MG63 (cell line): ENCODE results near the gene RAVER1. TPM values are rescaled to one million over a fixed set of nuclear protein-coding genes. Genes with fewer than 3 reads are reported as not detected.
"Not testable (repeated sequence)": the region's sequence is repeated elsewhere in the genome, so short reads cannot be mapped to it uniquely, and the experiment has no call there.

ENCODE experiments used
- DNase-seq: peaks from one replicate; pipeline ENCODE4 v3.0.0-alpha.2; 2020
- H3K27me3 ChIP-seq: fragments of 250-450 bp; sonication (Bioruptor Pico); 2 replicates; pipeline ENCODE4 v1.5.1; 2020; ENCODE audit warnings: mild to moderate bottlenecking, moderate library complexity
- H3K36me3 ChIP-seq: fragments of 250-450 bp; sonication (Bioruptor Pico); 2 replicates; pipeline ENCODE4 v1.5.1; 2020; ENCODE audit warnings: mild to moderate bottlenecking, moderate library complexity
- H3K4me3 ChIP-seq: fragments of 250-450 bp; sonication (Bioruptor Pico); 2 replicates; pipeline ENCODE4 v1.5.1; 2020; ENCODE audit warnings: mild to moderate bottlenecking, moderate library complexity
- H3K9me3 ChIP-seq: fragments of 250-450 bp; sonication (Bioruptor Pico); 2 replicates; pipeline ENCODE4 v1.5.1; 2020; ENCODE audit warnings: mild to moderate bottlenecking, moderate library complexity
- total RNA-seq: library from RNA; depleted of rRNA; stranded (reverse); fragments of >200 nt; shearing (Covaris generic); gene quantifications from 2 replicates; pipeline ENCODE4 v1.2.3, GENCODE V29; 2014; ENCODE audit warnings: low replicate concordance

Gene RAVER1
- total RNA-seq, 1 experiment from 2014 or later: 21.0 TPM

- peaks cover 81% of the 10 kb centered on the region for H3K36me3 ChIP-seq
- H3K9me3 ChIP-seq: no peaks in the 10 kb centered on the region
- DNase-seq: peak; percentile 46
- H3K4me3 ChIP-seq: no peak overlapping the region
- no peaks in the 10 kb centered on the region for H3K27me3 ChIP-seq
Observed at GRCh38 chr19:10353793-10354391, 20.6 kb upstream of the RAVER1 start.

- H3K9me3 ChIP-seq: no peaks in the 10 kb centered on the region
- H3K27me3 ChIP-seq: no peaks in the 10 kb centered on the region
- peaks cover 78% of the 10 kb centered on the region for H3K36me3 ChIP-seq
- no peak overlapping the region for H3K4me3 ChIP-seq
- no peak for DNase-seq
Observed at GRCh38 chr19:10352764-10353671, 19.7 kb upstream of the RAVER1 start.

- no peaks in the 10 kb centered on the region for H3K9me3 ChIP-seq
- peaks cover 23% of the 10 kb centered on the region for H3K36me3 ChIP-seq
- no peak overlapping the region for H3K4me3 ChIP-seq
- no peaks in the 10 kb centered on the region for H3K27me3 ChIP-seq
- DNase-seq: no peak
Observed at GRCh38 chr19:10346509-10346908, 13.2 kb upstream of the RAVER1 start.

GRCh38 chr19:10344780-10345179 is 11.5 kb upstream of the RAVER1 start:
- Histone ChIP-seq H3K36me3 (peaks cover 6% of the 10 kb centered on the region; the same call in 1 of the 2 replicates), H3K27me3 (no peaks in the 10 kb centered on the region), H3K4me3 (no peak overlapping the region), H3K9me3 (no peaks in the 10 kb centered on the region)
- peak; percentile 58 for DNase-seq

- Histone ChIP-seq H3K4me3 (no peak overlapping the region), H3K27me3 (no peaks in the 10 kb centered on the region), H3K9me3 (no peaks in the 10 kb centered on the region), H3K36me3 (no peaks in the 10 kb centered on the region)
- DNase-seq: no peak
Observed at GRCh38 chr19:10343495-10343894, 10.2 kb upstream of the RAVER1 start.

- DNase-seq: no peak
- Histone ChIP-seq H3K9me3 (0 out of 2 replicates have a peak, but pooled peaks cover 2% of the 10 kb centered on the region), H3K4me3 (no peak overlapping the region), H3K36me3 (no peaks in the 10 kb centered on the region), H3K27me3 (no peaks in the 10 kb centered on the region)
Observed at GRCh38 chr19:10339977-10340376, 6.6 kb upstream of the RAVER1 start.

GRCh38 chr19:10339380-10339960 is 6.1 kb upstream of the RAVER1 start, which contains the start of gene ICAM3:
ICAM3 (minus strand) TSS chr19:10339624; CDS start chr19:10339614, 10 bp downstream.
- no peaks in the 10 kb centered on the region for H3K27me3 ChIP-seq
- no peak for DNase-seq
- 0 out of 2 replicates have a peak, but pooled peaks cover 2% of the 10 kb centered on the region for H3K9me3 ChIP-seq
- H3K4me3 ChIP-seq: no peak within 1 kb of the TSS
- no peaks in the 10 kb centered on the region for H3K36me3 ChIP-seq

GRCh38 chr19:10338940-10339339 is 5.6 kb upstream of the RAVER1 start:
- Histone ChIP-seq H3K27me3 (no peaks in the 10 kb centered on the region), H3K9me3 (0 out of 2 replicates have a peak, but pooled peaks cover 2% of the 10 kb centered on the region), H3K36me3 (no peaks in the 10 kb centered on the region), H3K4me3 (no peak overlapping the region)
- DNase-seq: no peak

GRCh38 chr19:10336725-10337124 is 3.4 kb upstream of the RAVER1 start:
- H3K27me3 ChIP-seq, DNase-seq, H3K9me3 ChIP-seq, H3K4me3 ChIP-seq: not testable (repeated sequence)
- peaks cover 10% of the 10 kb centered on the region for H3K36me3 ChIP-seq

- H3K9me3 ChIP-seq: 0 out of 2 replicates have a peak, but pooled peaks cover 2% of the 10 kb centered on the region
- peak overlapping the region; percentile 80 for H3K4me3 ChIP-seq
- DNase-seq: no peak
- peaks cover 17% of the 10 kb centered on the region for H3K36me3 ChIP-seq
- no peaks in the 10 kb centered on the region for H3K27me3 ChIP-seq
Observed at GRCh38 chr19:10335352-10335985, 2.1 kb upstream of the RAVER1 start.

- Histone ChIP-seq H3K36me3 (peaks cover 24% of the 10 kb centered on the region), H3K27me3 (no peaks in the 10 kb centered on the region), H3K4me3 (peak overlapping the region; percentile 80), H3K9me3 (0 out of 2 replicates have a peak, but pooled peaks cover 2% of the 10 kb centered on the region)
- peak; percentile 99 for DNase-seq
Observed at GRCh38 chr19:10334588-10335351, 1.4 kb upstream of the RAVER1 start.

GRCh38 chr19:10333758-10334587 is 644 bp upstream of the RAVER1 start:
- DNase-seq: no peak
- H3K36me3 ChIP-seq: peaks cover 32% of the 10 kb centered on the region
- H3K9me3 ChIP-seq: 0 out of 2 replicates have a peak, but pooled peaks cover 2% of the 10 kb centered on the region

GRCh38 chr19:10332158-10332964 is 968 bp downstream of the RAVER1 start:
- peak overlapping the region; percentile 80 for H3K4me3 ChIP-seq
- H3K27me3 ChIP-seq: no peaks in the 10 kb centered on the region
- H3K36me3 ChIP-seq: peaks cover 48% of the 10 kb centered on the region
- DNase-seq: no peak
- 0 out of 2 replicates have a peak, but pooled peaks cover 2% of the 10 kb centered on the region for H3K9me3 ChIP-seq

More at GRCh38 chr19:10333758-10334587, 644 bp upstream of the RAVER1 start:
- no peaks in the 10 kb centered on the region for H3K27me3 ChIP-seq
- H3K4me3 ChIP-seq: peak overlapping the region; percentile 80

GRCh38 chr19:10329555-10329954 is 3.8 kb downstream of the RAVER1 start:
- H3K36me3 ChIP-seq: peaks cover 76% of the 10 kb centered on the region
- no peak for DNase-seq
- H3K27me3 ChIP-seq: no peaks in the 10 kb centered on the region
- no peak overlapping the region for H3K4me3 ChIP-seq
- no peaks in the 10 kb centered on the region for H3K9me3 ChIP-seq
